Nephron (organoid): ENCODE data around the gene DOCK10.

Source experiments
- H3K27ac Mint-ChIP-seq, 3 experiments: 2 replicates each; pipeline ENCODE4 v1.8.0; 2020; ENCODE audit warnings: mixed read lengths in 3 of 3, mild to moderate bottlenecking in 2 of 3, moderate library complexity in 1 of 3
- H3K27me3 Mint-ChIP-seq: 2 replicates; pipeline ENCODE4 v1.8.0; 2021; ENCODE audit warnings: low read depth, mild to moderate bottlenecking, moderate library complexity, mixed read lengths
- H3K36me3 Mint-ChIP-seq: 2 replicates; pipeline ENCODE4 v1.8.0; 2020; ENCODE audit warnings: low read depth, mixed read lengths
- H3K4me1 Mint-ChIP-seq: 2 replicates; pipeline ENCODE4 v1.8.0; 2020; ENCODE audit warnings: mixed read lengths
- H3K4me3 Mint-ChIP-seq, 3 experiments: 2 replicates each; pipeline ENCODE4 v1.8.0; 2020; ENCODE audit warnings: mild to moderate bottlenecking in 3 of 3, mixed read lengths in 3 of 3, moderate library complexity in 2 of 3
- H3K9me3 Mint-ChIP-seq: 2 replicates; pipeline ENCODE4 v1.8.0; 2020; ENCODE audit warnings: mixed read lengths
- TF ChIP-seq, protein P1 (sequence below), 3 experiments: fragments of 200-600 bp; sonication (generic); IDR thresholded peaks; one replicate each; pipeline ENCODE4 v1.5.0; 2021; ENCODE audit warnings: antibody characterized with exemption in 3 of 3; ENCODE audit not compliant: unreplicated experiment in 3 of 3

DOCK10 gene

DNA sequence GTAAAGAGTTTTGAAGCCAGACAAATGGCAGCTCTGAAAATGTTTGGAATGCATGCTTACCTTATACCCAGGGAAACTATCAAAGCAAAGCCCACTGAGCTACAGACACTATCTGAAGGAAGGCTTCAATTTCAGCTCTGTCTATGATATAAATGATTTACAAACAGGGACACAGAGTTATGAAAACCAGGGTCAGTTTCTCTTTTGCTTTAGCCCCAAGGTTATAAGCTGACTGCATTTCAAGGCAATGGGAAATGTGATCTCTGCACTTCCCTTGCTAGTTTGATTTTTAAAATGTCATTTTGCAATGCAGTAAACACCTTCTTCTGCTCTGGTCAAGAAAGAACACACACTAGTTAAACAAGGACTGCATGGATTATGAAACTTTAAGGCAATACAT, 260.9 kb downstream of the DOCK10 start:
- Mint-ChIP-seq H3K27ac (peak overlapping the region; percentile 29 to 56 (median 31)), H3K4me1 (peaks cover 6% of the 10 kb centered on the region), H3K36me3 (no peaks in the 10 kb centered on the region), H3K9me3 (no peaks in the 10 kb centered on the region), H3K4me3 (no peak overlapping the region), H3K27me3 (peaks cover 4% of the 10 kb centered on the region)
- TF ChIP-seq, protein P1, sequence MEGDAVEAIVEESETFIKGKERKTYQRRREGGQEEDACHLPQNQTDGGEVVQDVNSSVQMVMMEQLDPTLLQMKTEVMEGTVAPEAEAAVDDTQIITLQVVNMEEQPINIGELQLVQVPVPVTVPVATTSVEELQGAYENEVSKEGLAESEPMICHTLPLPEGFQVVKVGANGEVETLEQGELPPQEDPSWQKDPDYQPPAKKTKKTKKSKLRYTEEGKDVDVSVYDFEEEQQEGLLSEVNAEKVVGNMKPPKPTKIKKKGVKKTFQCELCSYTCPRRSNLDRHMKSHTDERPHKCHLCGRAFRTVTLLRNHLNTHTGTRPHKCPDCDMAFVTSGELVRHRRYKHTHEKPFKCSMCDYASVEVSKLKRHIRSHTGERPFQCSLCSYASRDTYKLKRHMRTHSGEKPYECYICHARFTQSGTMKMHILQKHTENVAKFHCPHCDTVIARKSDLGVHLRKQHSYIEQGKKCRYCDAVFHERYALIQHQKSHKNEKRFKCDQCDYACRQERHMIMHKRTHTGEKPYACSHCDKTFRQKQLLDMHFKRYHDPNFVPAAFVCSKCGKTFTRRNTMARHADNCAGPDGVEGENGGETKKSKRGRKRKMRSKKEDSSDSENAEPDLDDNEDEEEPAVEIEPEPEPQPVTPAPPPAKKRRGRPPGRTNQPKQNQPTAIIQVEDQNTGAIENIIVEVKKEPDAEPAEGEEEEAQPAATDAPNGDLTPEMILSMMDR (IDR thresholded peaks at IDR 0.05; ENCODE audit: unreplicated experiment in 3 of 3): no peak

DNA sequence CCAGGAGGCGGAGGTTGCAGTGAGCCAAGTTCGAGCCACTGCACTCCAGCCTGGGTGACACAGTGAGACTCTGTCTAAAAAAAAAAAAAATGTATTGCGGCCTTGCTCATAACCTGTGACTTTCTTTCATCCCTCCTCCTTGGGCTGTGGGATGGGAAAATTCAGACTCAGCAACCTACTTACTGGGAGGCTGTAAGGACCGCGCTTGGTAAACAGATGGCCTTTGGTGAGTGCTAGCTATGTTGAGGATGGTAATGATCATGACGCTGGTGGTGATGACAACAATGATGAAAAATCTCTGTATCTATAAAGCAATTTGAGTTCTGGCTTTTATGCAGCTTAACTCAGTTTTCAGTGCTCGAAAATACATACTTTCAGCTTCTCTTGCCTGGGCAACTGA, 261.4 kb downstream of the DOCK10 start:
- peak overlapping the region in 2 of 3 experiments; percentile 29 to 31 for H3K27ac Mint-ChIP-seq
- H3K4me3 Mint-ChIP-seq: no peak overlapping the region
- no peaks in the 10 kb centered on the region for H3K9me3 Mint-ChIP-seq
- H3K36me3 Mint-ChIP-seq: no peaks in the 10 kb centered on the region
- peaks cover 6% of the 10 kb centered on the region for H3K4me1 Mint-ChIP-seq
- TF ChIP-seq, protein P1 (IDR thresholded peaks at IDR 0.05; ENCODE audit: unreplicated experiment in 3 of 3): no peak
- peaks cover 4% of the 10 kb centered on the region for H3K27me3 Mint-ChIP-seq

DNA sequence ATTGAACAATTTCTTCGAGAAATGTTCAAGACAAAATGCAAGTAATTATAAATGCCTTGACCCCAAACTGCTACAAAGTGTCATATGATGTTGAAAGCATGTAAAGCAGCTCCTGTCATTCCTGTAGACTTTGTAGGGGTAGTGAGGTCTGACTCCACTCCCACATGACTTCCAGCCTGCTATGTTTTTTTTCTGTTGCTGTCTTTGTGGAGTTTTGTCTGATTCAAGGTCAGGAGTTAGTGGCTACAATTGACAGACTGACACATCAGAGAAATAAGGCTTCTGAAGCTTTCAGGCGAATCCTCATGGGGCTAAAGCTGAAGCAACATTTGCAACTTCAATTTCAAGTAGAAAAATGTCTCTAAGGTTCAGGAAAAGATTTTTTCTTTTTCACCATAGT, 262.2 kb downstream of the DOCK10 start:
- no peak overlapping the region for H3K4me3 Mint-ChIP-seq
- no peaks in the 10 kb centered on the region for H3K36me3 Mint-ChIP-seq
- peaks cover 4% of the 10 kb centered on the region for H3K27me3 Mint-ChIP-seq
- TF ChIP-seq, protein P1 (IDR thresholded peaks at IDR 0.05; ENCODE audit: unreplicated experiment in 3 of 3): no peak
- peaks cover 6% of the 10 kb centered on the region for H3K4me1 Mint-ChIP-seq
- H3K9me3 Mint-ChIP-seq: no peaks in the 10 kb centered on the region
- H3K27ac Mint-ChIP-seq: peak overlapping the region in 1 of 3 experiments; percentile 72

DNA sequence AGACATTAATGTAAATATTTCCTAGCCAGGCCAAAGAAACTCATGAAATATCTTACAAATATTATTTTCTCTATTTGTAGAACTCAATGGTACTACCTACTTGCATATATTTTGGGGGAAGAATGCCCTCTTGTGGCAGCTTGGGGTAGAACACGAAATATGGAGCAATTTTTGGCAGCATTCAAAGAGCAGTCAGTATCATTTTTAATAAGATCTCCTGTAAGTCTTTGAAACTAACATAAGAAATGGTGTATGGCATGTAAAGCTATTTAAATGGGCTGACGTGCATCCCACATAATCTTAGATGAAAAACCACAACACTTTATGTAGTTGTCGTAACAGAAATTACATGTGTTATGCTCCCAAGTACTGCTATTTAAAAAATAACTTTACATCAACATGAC, 263.8 kb downstream of the DOCK10 start:
- H3K9me3 Mint-ChIP-seq: no peaks in the 10 kb centered on the region
- H3K27me3 Mint-ChIP-seq: peaks cover 8% of the 10 kb centered on the region
- no peaks in the 10 kb centered on the region for H3K36me3 Mint-ChIP-seq
- TF ChIP-seq, protein P1 (IDR thresholded peaks at IDR 0.05; ENCODE audit: unreplicated experiment in 3 of 3): peak; percentile 75 to 86 (median 76)
- peaks cover 6% of the 10 kb centered on the region for H3K4me1 Mint-ChIP-seq
- no peak overlapping the region for H3K27ac Mint-ChIP-seq
- H3K4me3 Mint-ChIP-seq: no peak overlapping the region

DNA sequence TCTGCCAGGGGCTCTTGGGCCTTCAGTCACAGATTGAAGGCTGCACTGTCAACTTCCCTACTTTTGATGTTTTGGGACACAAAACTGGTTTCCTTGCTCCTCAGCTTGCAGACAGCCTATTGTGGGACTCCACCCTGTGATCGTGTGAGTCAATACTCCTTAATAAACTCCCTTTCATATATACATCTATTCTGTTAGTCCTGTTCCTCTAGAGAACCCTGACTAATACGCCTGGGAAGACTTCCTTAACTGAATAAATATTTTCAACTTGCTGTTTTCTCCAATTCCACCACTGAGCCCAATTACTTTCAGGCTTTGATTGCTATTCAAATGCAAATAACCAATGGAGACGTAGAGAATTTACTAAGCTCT, 264.7 kb downstream of the DOCK10 start:
- H3K27me3 Mint-ChIP-seq: peaks cover 8% of the 10 kb centered on the region
- TF ChIP-seq, protein P1 (IDR thresholded peaks at IDR 0.05; ENCODE audit: unreplicated experiment in 3 of 3): no peak
- H3K4me3 Mint-ChIP-seq: no peak overlapping the region
- no peak overlapping the region for H3K27ac Mint-ChIP-seq
- no peaks in the 10 kb centered on the region for H3K36me3 Mint-ChIP-seq
- peaks cover 6% of the 10 kb centered on the region for H3K4me1 Mint-ChIP-seq
- H3K9me3 Mint-ChIP-seq: no peaks in the 10 kb centered on the region

DNA sequence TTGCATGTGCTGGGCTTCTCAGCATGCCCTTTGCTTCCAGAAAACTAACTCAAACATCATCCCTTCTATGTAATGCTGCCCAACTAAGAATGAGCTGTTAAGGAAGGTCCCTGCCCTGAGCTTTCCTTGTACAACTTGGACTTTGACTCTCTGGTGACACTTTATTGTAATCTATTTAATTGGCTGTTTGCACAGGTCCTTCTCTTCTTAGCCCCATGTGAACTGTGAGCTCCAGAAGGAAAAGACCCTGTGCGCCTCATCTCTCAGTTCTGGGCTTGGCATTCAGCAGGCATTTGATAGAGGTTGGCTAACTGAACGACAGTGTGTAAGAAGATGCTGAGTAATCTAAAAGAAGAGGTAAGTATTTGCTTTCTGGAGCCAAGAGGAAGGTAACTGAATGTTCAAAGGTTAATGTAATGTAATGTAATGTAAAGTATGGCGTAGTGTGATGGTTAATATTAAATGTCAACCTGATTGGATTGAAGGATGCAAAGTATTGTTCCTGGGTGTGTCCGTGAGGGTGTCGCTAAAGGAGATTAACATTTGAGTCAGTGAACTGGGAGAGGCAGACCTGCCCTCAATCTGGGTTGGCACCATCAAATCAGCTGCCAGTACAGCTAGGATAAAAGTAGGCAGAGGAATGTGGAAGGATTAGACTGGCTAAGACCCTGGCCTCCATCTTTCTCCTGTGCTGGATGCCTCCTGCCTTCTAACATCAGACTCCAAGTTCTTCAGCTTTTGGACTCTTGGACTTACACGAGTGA, 265.3 kb downstream of the DOCK10 start:
- Mint-ChIP-seq H3K36me3 (no peaks in the 10 kb centered on the region), H3K4me1 (peaks cover 6% of the 10 kb centered on the region), H3K27ac (no peak overlapping the region), H3K9me3 (no peaks in the 10 kb centered on the region), H3K4me3 (no peak overlapping the region), H3K27me3 (peaks cover 8% of the 10 kb centered on the region)
- TF ChIP-seq, protein P1 (IDR thresholded peaks at IDR 0.05; ENCODE audit: unreplicated experiment in 3 of 3): no peak
